ENCODE measurements around the gene CTNS. TPM values are rescaled to one million over a fixed set of nuclear protein-coding genes. Genes with fewer than 3 reads are reported as not detected.

CTNS gene
- total and polyA plus RNA-seq, 2 experiments from 2014 or later: 26.0 to 28.1 TPM

DNA sequence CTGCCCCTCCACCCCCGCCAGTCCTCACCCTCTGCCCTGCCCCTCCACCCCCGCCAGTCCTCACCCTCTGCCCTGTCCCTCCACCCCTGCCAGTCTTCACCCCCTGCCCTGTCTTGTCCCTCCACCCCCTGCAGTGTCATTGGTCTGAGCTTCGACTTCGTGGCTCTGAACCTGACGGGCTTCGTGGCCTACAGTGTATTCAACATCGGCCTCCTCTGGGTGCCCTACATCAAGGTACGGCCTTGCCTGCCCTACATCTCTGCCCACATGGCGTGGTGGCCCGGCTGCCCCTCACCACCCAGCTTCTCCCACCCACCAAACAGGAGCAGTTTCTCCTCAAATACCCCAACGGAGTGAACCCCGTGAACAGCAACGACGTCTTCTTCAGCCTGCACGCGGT lies 19.8 kb downstream of the CTNS start:
- Histone ChIP-seq H2AFZ (no peak overlapping the region), H3K79me2 (no peaks in the 10 kb centered on the region), H3K9me3 (ENCODE audit: low read depth) (no peaks in the 10 kb centered on the region), H3K27ac (no peak overlapping the region), H3K4me1 (ENCODE audit: insufficient read depth) (peaks cover 19% of the 10 kb centered on the region), H3K27me3 (no peaks in the 10 kb centered on the region), H3K4me2 (no peak overlapping the region), H4K20me1 (ENCODE audit: insufficient read depth, poor library complexity, severe bottlenecking) (no peaks in the 10 kb centered on the region), H3K9me2 (replicated peaks; ENCODE audit: insufficient read depth) (no peaks in the 10 kb centered on the region), H3K36me3 (replicated peaks; ENCODE audit: insufficient read depth, low read depth) (no peaks in the 10 kb centered on the region), H3K4me3 (no peak overlapping the region)
- TF ChIP-seq CTCF (IDR thresholded peaks at IDR 0.05; ENCODE audit: poor library complexity) (no peak), EZH2phosphoT487 (IDR thresholded peaks at IDR 0.05; ENCODE audit: low read depth, severe bottlenecking, unreplicated experiment) (no peak), EZH2 (IDR thresholded peaks at IDR 0.05; ENCODE audit: borderline replicate concordance) (no peak)
- WGBS (ENCODE audit: low lambda C conversion rate, missing lambda C conversion rate): 97% methylated on average over 15 of the region's 16 CpGs
- DNase-seq (ENCODE audit: low spot score): no peak

GRCh38 chr17:3656755-3657587 lies 20.4 kb downstream of the CTNS start:
- 93% methylated on average over 15 of the region's 16 CpGs for WGBS (ENCODE audit: low lambda C conversion rate, missing lambda C conversion rate)
- no peak overlapping the region for H3K4me2 ChIP-seq
- H4K20me1 ChIP-seq (ENCODE audit: insufficient read depth, poor library complexity, severe bottlenecking): no peaks in the 10 kb centered on the region
- no peaks in the 10 kb centered on the region for H3K36me3 ChIP-seq (replicated peaks; ENCODE audit: insufficient read depth, low read depth)
- H3K27ac ChIP-seq: no peak overlapping the region
- no peak for DNase-seq (ENCODE audit: low spot score)
- H3K79me2 ChIP-seq: no peaks in the 10 kb centered on the region
- H3K9me3 ChIP-seq (ENCODE audit: low read depth): no peaks in the 10 kb centered on the region
- H3K27me3 ChIP-seq: no peaks in the 10 kb centered on the region
- H3K9me2 ChIP-seq (replicated peaks; ENCODE audit: insufficient read depth): no peaks in the 10 kb centered on the region
- no peak overlapping the region for H2AFZ ChIP-seq
- H3K4me3 ChIP-seq: no peak overlapping the region
- peaks cover 19% of the 10 kb centered on the region for H3K4me1 ChIP-seq (ENCODE audit: insufficient read depth)
- TF ChIP-seq EZH2phosphoT487 (IDR thresholded peaks at IDR 0.05; ENCODE audit: low read depth, severe bottlenecking, unreplicated experiment) (no peak), CTCF (IDR thresholded peaks at IDR 0.05; ENCODE audit: poor library complexity) (no peak), EZH2 (IDR thresholded peaks at IDR 0.05; ENCODE audit: borderline replicate concordance) (no peak)

DNA sequence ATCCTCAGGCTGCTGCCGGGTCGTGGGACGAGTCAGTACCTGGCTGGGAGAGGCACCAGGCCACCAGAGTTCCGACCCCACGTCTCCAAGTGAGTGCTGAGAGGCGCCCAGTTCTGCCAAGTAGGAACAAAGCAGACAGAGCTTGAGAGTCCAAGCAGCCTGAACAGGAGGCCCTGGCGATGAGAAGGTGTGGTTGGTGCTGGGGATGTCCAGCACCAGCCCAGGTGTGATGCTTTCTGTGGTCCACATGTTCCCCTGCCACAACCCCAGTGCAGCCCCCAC lies 21.0 kb downstream of the CTNS start:
- Histone ChIP-seq H3K4me2 (no peak overlapping the region), H3K4me3 (no peak overlapping the region), H3K36me3 (replicated peaks; ENCODE audit: insufficient read depth, low read depth) (no peaks in the 10 kb centered on the region), H3K9me3 (ENCODE audit: low read depth) (no peaks in the 10 kb centered on the region), H3K9me2 (replicated peaks; ENCODE audit: insufficient read depth) (no peaks in the 10 kb centered on the region), H3K4me1 (ENCODE audit: insufficient read depth) (peaks cover 19% of the 10 kb centered on the region), H3K27ac (no peak overlapping the region), H3K27me3 (no peaks in the 10 kb centered on the region), H2AFZ (no peak overlapping the region), H3K79me2 (no peaks in the 10 kb centered on the region), H4K20me1 (ENCODE audit: insufficient read depth, poor library complexity, severe bottlenecking) (no peaks in the 10 kb centered on the region)
- no peak for DNase-seq (ENCODE audit: low spot score)
- TF ChIP-seq EZH2 (IDR thresholded peaks at IDR 0.05; ENCODE audit: borderline replicate concordance): no peak
- TF ChIP-seq EZH2phosphoT487 (IDR thresholded peaks at IDR 0.05; ENCODE audit: low read depth, severe bottlenecking, unreplicated experiment): no peak
- TF ChIP-seq CTCF (IDR thresholded peaks at IDR 0.05; ENCODE audit: poor library complexity): no peak
- WGBS (ENCODE audit: low lambda C conversion rate, missing lambda C conversion rate): 89% methylated on average over 7 of the region's 7 CpGs
